Fibroblast of skin of right quadriceps (primary cell): ENCODE data around the gene SLC34A1.
"Not testable (repeated sequence)": the region's sequence is repeated elsewhere in the genome, so short reads cannot be mapped to it uniquely, and the experiment has no call there.

Experiments used
- DNase-seq: peaks from one replicate; pipeline ENCODE4 v3.0.0-alpha.2; 2013

Gene SLC34A1

GRCh38 chr5:177414481-177414880, 30.2 kb downstream of the SLC34A1 start:
- DNase-seq: no peak

GRCh38 chr5:177417081-177417480, 32.8 kb downstream of the SLC34A1 start:
- not testable (repeated sequence) for DNase-seq

- peak; percentile 62 for DNase-seq
Measured at GRCh38 chr5:177419046-177419445, 34.8 kb downstream of the SLC34A1 start.

DNA sequence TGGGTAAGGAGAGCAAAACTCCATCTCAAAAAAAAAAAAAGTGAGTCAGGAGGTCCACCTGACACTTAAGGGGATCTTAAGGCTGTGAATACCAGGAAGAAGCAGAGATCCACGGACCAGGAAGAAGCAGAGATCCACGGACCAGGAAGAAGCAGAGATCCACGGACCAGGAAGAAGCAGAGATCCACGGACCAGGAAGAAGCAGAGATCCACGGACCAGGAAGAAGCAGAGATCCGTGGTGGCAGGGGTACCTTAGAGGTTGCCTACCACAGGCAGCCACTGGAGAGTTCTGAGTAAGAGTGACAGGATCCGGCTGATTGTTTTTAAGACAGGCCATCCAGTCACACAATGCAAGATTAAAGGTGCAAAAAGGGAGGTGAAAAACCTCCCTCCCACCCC, 36.2 kb downstream of the SLC34A1 start:
- DNase-seq: not testable (repeated sequence)

- no peak for DNase-seq
Measured at GRCh38 chr5:177421062-177421798, 37.0 kb downstream of the SLC34A1 start.

GRCh38 chr5:177423671-177424070, 39.4 kb downstream of the SLC34A1 start:
- DNase-seq: no peak

DNA sequence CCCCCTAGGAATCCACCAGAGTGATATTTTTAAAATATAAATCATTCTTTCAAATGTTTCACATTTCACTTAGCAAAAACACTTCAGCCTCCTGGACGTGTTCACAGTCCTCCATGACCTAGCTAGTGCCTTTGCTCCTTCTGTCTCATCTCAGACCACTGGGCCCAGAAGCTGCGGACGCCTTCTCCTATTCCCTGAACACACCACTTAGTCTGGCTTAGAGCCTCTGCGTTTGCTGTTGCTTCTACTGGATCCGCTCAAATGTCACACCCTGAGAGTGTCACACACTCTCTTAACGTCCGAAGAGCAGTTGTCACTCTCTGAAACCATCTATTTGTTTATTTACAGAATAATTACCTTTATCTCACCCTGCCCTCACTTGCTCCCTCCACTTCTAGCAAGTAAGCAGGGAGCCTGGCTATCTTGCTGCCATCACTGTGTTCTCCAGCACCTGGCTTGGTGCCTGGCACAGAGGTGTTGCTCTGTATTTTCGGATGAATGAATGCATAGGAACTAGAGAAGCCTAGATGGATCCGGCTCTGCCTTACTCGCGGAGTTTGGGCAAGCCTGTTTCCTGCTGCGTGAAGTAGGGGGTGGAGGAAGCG, 41.1 kb downstream of the SLC34A1 start:
- DNase-seq: no peak

DNA sequence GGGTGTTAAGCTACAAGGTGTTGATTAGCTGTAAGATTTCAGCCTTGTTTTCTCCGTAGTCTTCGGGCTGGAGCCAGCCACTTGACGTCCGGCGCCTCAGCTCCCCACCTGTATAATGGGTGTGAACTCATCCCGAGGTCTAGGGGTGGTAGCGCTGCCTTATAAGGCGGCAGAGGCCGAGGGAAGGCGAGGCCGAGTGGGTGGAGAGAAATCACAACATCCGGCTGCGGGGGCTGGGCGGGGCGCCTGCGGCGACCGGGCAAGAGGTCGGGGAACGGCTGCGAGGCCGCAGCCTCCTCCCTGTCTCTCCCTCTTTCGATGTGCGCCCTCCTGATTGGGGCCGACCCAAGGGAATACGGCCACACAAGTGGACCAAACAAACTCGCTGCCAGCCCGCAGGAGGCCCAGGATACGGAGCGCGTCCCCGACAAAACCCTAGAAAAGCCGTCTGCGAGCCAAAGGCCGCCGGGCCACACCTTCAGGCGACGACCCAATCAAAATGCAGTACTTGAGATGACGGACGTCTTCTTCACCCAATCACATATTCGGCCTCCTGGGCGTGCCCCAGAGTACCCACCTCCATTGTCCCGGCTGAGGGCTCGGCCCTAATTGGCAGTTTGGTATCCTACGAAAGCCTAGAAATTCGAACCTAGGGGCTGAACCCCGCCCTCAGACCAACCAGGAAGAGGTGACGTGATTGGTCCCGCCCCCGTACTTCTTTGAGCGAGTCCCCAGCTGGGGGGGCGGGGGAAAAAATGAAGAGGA, 41.7 kb downstream of the SLC34A1 start:
- peak; percentile 100 for DNase-seq

DNA sequence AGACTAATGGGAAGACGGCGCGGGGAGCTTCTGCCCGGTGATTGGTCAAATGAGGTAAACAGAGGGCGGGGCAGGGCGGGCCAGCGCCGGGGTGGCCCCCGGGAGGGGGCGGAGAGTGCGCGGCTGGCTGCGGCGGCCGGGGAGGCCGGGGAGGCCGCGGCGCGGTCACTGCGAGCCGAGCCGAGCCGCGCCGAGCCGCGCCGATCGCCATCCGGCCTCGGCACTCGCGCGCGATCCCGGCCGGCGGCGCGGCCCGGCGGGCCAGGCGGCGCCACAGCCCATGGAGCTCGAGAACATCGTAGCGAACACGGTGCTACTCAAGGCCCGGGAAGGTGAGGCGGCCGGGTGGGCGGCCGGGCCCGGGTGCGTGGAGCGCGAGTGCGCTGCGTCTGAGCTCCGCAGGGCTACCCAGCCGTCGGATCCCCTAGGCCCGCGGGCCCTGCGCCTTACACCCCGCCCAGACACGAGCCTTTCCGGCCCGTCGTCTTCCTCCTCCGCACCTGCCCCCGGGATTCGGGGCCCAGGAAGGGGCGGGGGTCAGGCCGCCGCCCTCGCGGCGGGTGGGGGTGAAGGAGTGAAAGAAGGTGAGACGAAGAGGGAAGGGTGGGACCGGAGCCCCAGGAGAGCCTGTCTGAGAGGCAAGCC, 42.5 kb downstream of the SLC34A1 start, which contains the start of gene GRK6:
TSS of gene GRK6 (plus strand) at position 111 of the 645 bp plus-strand sequence. CDS start at position 281, 170 bp downstream.
- no peak for DNase-seq

GRCh38 chr5:177427211-177427822, 43.1 kb downstream of the SLC34A1 start:
- DNase-seq: no peak

DNA sequence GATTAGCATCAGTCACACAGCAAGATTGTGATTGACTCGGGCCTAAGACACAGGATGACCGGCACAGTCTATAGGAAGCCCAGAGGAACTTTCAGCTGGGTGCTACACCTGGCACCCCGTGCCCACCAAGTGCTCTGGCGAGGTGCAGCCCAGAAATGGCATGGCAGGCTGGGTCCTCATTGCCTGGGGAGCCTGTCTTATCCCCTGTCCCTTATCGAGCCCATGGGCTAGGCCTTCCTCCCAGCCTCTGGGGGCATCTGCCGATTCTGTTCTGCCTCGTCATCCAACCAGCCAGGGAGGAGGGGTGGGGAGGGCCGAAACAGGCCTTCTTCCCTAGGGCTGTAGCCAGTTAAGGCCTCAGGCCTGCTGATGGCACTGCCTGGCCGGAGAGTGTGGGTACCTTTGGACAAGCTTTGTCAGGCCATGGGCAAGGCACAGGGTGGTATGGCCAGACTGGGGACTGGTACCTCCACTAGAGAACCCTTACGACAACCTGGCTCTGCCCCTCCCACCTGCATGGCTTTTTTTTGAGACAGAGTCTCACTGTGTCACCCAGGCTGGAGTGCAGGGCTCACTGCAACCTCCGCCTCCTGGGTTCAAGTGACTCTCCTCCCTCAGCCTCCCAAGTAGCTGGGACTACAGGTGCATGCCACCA, 43.8 kb downstream of the SLC34A1 start:
- DNase-seq: no peak

DNA sequence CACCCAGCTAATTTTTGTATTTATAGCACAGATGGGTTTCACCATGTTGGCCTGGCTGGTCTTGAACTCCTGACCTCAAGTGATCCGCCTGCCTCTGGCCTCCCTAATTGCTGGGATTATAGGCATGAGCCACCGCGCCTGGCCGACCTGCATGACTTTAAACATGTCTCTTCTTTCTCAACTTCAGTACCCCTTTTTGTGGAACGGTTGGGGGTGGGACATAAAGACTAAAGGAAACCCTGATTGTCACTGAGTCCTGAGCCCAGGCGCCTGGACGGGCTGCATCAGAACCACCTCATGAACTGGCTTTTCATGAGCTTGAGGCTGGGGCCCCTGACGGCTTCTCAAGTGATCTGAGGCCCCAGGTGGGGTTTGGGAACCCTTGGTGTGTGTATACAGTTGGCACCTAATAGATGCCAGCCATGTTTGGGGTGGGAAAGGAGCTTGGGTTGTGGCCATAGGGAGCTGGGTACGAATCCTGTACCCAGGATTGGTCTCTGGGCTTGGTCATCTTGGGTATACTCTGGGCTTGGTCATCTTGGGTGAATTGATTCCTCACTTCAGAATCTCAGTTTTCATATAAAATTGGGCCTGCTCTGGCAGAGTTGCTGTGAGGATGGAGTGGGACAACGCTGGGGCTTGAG, 44.5 kb downstream of the SLC34A1 start:
- no peak for DNase-seq

DNA sequence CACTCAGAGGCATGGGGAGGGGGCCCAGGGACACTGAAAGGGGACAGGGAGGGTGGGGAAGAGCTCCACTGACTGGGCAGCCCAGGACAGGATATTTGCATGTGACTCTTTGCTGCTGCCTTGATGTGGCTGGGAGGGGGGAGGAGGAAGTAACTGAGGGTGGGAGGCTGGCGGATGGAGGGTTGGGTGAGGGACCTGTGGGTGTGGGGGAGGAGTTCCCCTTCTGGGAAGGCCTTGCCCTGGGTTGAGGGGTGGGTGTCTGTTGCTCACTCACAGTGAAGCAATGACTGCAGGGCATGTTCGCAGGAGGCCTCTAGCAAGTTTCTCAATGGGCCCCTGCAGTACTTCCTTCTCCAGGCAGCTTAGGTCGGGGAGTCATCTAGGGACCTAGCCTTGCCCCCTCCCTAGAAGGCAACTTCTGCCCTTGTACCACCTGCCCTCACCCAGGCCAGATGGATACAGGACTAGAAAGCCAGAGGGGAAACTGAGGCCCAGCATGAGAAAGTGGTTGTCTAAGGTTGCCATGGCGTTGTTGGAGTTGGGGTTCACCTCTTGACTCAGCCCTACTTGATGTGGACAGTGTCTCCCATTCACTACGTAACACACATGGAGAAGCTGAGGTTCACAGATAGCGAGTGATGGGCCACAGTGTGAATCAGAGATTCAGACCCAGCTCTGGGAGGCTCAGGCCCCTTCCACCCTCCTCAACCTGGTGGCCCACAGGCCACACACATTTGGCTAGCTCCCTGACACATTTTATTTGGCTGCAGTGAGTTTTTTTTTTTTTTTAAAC, 45.2 kb downstream of the SLC34A1 start:
- DNase-seq: no peak

DNA sequence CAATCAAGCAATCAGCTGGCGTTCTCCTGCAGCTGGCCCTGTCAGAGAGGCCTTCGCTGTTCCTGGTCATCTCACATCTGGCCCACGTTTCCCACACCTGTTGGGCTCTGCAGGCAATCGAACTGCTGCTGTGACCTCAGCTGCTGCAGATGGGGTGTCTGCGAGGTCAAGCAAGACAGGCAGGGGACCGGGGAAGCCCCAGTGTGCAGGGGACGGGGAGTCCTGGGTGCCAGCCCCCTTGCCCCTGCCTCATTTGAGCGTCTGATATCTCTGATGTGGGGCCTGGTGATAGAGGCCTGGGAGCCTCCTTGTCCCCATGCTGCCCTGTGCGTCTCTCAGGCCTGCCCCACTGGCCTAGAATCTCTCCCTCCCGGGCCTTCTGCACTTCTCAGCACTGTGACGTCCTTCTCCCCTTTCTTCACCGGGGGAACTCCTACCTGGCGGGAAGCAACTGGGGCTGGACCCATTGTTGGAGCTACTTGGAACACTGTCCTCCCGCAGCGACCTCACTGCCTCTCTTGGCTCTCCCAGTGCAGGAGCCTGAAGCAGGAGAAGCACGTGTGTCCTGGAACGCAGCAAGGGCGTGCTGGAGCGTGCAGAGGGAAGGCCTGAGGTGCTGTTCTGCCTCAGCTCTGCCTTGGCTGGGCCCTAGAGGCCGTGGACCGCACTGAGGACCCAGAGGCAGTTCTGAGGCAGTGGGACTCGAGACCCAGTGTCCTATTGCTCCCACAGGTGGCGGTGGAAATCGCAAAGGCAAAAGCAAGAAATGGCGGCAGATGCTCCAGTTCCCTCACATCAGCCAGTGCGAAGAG, 46.1 kb downstream of the SLC34A1 start:
- no peak for DNase-seq

- DNase-seq: no peak
Measured at GRCh38 chr5:177430972-177431316, 46.7 kb downstream of the SLC34A1 start.

DNA sequence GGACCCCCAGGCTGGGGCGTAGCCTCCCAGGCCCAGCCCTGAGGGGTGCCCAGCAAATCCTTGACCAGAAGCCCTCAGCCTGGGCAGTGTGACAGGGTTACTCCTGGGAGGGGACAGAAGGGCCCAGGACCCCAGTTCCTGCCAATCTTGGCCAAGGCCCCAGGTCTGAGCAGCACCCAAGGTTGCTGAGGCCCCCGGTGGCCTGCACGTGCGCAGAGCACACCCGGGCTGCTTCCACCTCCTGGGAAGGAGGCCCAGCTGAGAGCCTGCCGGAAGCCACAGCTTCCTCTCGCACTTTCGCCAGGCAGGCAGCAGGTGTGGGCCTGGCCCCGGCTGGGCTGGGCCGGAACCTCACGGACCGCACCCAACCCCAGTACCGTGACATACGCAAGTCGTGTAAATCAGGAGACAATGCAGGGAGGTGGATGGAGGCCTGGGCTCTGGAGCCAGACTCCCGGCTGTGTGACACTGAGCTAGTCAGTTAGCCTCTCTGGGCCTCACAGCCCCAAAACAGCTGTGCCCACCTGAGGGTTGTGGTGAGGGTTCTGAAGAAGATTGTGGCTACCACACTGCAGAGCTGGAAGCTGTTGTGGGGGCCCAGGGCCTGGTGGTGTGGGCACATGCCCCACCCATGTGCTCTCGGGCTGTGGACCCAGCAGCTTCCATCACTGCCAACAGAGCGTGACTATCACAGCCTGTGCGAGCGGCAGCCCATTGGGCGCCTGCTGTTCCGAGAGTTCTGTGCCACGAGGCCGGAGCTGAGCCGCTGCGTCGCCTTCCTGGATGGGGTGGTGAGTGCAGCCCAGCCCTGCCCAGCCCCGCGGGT, 47.3 kb downstream of the SLC34A1 start:
- no peak for DNase-seq

DNA sequence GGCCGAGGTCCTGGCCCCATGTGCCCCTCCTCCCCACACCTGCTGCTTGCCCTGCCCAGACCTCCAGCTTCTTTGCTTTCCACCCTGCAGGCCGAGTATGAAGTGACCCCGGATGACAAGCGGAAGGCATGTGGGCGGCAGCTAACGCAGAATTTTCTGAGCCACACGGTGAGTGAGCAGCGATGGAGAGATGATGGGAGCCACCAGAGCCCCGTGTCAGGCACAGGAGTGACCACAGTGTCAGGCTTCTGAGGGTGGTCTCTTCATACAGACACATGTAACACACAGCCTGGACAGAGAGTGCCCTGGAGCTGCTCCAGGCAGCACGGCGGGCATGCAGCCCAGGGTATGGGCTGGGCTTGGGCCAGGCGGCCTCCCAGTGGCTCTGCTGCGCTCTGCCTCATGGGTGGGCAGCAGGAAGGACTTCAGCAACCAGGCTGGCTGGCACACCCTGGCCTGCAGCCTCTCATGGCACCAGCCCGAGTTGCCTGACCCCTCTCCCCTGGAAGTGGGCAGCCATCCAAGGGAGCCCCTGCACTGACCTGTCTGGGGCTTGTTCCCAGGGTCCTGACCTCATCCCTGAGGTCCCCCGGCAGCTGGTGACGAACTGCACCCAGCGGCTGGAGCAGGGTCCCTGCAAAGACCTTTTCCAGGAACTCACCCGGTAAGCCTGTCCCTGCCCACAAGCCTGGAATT, 48.1 kb downstream of the SLC34A1 start:
- no peak for DNase-seq

DNA sequence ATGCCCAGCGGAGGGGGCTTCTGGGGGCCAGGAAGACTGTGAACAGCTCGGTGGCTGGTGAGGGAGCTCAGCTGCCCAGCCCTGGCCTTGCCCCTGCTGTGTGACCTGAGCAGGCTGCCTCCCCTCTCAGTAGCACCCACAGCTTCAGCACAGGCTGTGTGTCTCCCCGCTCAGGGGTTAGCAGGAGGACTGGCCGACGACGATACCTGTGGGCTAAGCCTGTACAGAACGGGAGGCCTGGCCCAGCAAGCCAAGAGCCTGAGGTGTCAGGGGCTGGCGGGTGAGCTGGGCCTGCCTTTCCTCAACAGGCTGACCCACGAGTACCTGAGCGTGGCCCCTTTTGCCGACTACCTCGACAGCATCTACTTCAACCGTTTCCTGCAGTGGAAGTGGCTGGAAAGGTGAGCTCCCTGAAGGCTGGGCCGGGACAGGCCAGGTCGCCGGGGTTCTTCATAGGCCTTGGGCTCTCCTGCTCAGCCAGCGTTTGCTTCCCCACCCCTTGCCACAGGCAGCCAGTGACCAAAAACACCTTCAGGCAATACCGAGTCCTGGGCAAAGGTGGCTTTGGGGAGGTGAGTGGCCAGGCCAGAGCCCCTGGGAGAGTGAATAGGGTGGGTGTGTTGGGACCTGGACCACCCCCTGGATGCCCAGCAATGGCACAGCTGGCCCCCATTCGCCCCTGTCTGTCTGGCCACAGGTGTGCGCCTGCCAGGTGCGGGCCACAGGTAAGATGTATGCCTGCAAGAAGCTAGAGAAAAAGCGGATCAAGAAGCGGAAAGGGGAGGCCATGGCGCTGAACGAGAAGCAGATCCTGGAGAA, 48.8 kb downstream of the SLC34A1 start:
- DNase-seq: no peak
